ENCODE data around the gene NR1H2. TPM values are rescaled to one million over a fixed set of nuclear protein-coding genes. Genes with fewer than 3 reads are reported as not detected.

The NR1H2 gene
- total RNA-seq, 1 donor from 2014 or later = 68.4 TPM

GRCh38 chr19:50368649-50369570 lies 7.3 kb upstream of the NR1H2 start:
- DNase-seq (peak; percentile 88), ATAC-seq (ENCODE audit: poor library complexity) (peak; percentile 97)
- intact Hi-C loops (cut with DNase I) = loop anchor here (5.0 to 10.0 kb wide), 4 partner anchors 43 to 556 kb away; no protein-coding TSS in a partner anchor

- DNase-seq = no peak
- intact Hi-C loops (cut with DNase I) = no loop called here
- ATAC-seq (ENCODE audit: poor library complexity) = no peak
Measured at GRCh38 chr19:50371914-50372475, 4.3 kb upstream of the NR1H2 start.

- ATAC-seq (ENCODE audit: poor library complexity) (peak; percentile 9), DNase-seq (no peak)
- intact Hi-C loops (cut with DNase I) = no loop called here
Measured at GRCh38 chr19:50377051-50377461, 799 bp downstream of the NR1H2 start.

- DNase-seq = no peak
- intact Hi-C loops (cut with DNase I) = no loop called here
- no peak for ATAC-seq (ENCODE audit: poor library complexity)
Measured at GRCh38 chr19:50377517-50377916, 1.3 kb downstream of the NR1H2 start.

- intact Hi-C loops (cut with DNase I) = no loop called here
Measured at GRCh38 chr19:50378169-50378862, 2.1 kb downstream of the NR1H2 start.

GRCh38 chr19:50378863-50379236 lies 2.6 kb downstream of the NR1H2 start:
- ATAC-seq (ENCODE audit: poor library complexity) (no peak), DNase-seq (no peak)
- intact Hi-C loops (cut with DNase I) = no loop called here

More at GRCh38 chr19:50378169-50378862, 2.1 kb downstream of the NR1H2 start:
- DNase-seq (no peak), ATAC-seq (ENCODE audit: poor library complexity) (no peak)

- ATAC-seq (ENCODE audit: poor library complexity) (no peak), DNase-seq (no peak)
- intact Hi-C loops (cut with DNase I) = no loop called here
Measured at GRCh38 chr19:50379602-50380001, 3.3 kb downstream of the NR1H2 start.

- no peak for ATAC-seq (ENCODE audit: poor library complexity)
- intact Hi-C loops (cut with DNase I) = no loop called here
- no peak for DNase-seq
Measured at GRCh38 chr19:50380137-50380536, 3.9 kb downstream of the NR1H2 start.

GRCh38 chr19:50380751-50381151 lies 4.5 kb downstream of the NR1H2 start:
- no peak for ATAC-seq (ENCODE audit: poor library complexity)
- DNase-seq = no peak
- intact Hi-C loops (cut with DNase I) = no loop called here

- DNase-seq = no peak
- intact Hi-C loops (cut with DNase I) = no loop called here
- no peak for ATAC-seq (ENCODE audit: poor library complexity)
Measured at GRCh38 chr19:50381881-50382729, 5.8 kb downstream of the NR1H2 start.

- intact Hi-C loops (cut with DNase I) = no loop called here
- ATAC-seq (ENCODE audit: poor library complexity) (no peak), DNase-seq (no peak)
Measured at GRCh38 chr19:50383001-50383851, 7.0 kb downstream of the NR1H2 start.

GRCh38 chr19:50383852-50384684 lies 7.8 kb downstream of the NR1H2 start, which contains the start of gene POLD1:
Gene POLD1, plus strand, starts transcription at chr19:50384347. Its CDS starts 14,505 bp downstream, at chr19:50398852.
- ATAC-seq (ENCODE audit: poor library complexity) (peak; percentile 97), DNase-seq (peak; percentile 99)
- intact Hi-C loops (cut with DNase I) = no loop called here

GRCh38 chr19:50384685-50385535 lies 8.7 kb downstream of the NR1H2 start:
- no peak for DNase-seq
- no peak for ATAC-seq (ENCODE audit: poor library complexity)
- intact Hi-C loops (cut with DNase I) = no loop called here

- ATAC-seq (ENCODE audit: poor library complexity) (no peak), DNase-seq (no peak)
- intact Hi-C loops (cut with DNase I) = no loop called here
Measured at GRCh38 chr19:50387176-50387867, 11.1 kb downstream of the NR1H2 start.

GRCh38 chr19:50387868-50388245 lies 11.6 kb downstream of the NR1H2 start:
- intact Hi-C loops (cut with DNase I) = no loop called here
- no peak for DNase-seq
- no peak for ATAC-seq (ENCODE audit: poor library complexity)
